Activated gamma-delta T cell (primary cell): ENCODE measurements around the gene LGALS7B.
"Not testable (repeated sequence)": the region's sequence is repeated elsewhere in the genome, so short reads cannot be mapped to it uniquely, and the experiment has no call there.

ENCODE experiments used
- DNase-seq: peaks from one replicate; lab custom pipeline; 2025; lab: John Stamatoyannopoulos, UW

Gene LGALS7B

DNA sequence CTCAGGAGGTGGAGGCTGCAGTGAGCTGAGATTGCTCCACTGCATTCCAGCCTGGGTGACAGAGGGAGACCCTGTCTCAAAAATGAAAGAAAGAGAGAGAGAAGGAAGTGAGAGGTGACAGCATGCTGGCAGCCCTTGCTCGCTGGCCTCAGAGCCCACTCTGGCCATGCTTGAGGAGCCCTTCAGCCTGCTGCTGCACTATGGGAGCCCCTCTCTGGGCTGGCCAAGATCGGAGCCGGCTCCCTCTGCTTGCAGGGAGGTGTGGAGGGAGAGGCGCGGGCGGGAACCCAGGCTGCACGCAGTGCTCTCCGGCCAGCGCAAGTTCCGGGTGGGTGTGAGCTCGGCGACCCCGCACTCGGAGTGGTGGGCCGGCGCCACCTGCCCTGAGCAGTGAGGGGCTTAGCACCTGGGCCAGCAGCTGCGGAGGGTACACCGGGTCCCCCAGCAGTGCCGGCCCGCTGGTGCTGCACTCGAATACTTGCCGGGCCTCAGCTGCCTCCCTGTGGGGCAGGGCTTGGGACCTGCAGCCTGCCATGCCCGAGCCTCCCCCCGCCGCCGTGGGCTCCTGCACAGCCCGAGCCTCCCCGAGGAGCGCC is 32.3 kb downstream of the LGALS7B start:
- DNase-seq = not testable (repeated sequence)

GRCh38 chr19:38825936-38826335 is 36.9 kb downstream of the LGALS7B start:
- DNase-seq = not testable (repeated sequence)

DNA sequence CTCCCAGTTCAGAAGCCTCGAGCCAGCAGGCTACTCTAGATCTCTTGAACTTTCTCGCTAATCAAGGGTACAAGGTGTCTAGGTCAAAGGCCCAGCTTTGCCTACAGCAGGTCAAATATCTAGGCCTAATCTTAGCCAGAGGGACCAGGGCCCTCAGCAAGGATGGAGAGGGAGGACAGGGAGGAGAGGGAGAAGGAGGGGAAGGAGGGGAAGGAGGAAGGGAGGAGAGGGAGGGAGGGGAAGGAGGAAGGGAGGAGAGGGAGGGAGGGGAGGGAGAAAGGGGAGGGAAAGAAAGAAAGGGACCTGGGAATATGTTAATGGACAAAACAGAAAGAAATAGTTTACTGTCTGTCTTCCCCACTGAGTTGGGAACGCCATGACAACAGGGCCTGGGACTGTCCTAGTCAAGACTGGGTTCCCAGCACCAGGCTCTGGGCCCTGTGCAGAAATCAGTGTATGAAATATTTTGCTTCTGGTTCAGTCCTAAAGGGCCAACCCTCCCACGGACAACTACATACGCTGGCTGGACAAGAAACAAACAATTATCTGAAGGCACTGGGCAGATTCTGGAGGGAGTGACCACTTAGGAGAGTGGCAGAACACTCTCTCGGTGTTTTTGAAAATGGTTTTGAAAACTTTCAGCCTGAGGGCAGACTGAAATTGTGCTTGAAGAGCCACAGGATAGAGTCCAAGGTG is 38.0 kb downstream of the LGALS7B start:
- DNase-seq = no peak

DNA sequence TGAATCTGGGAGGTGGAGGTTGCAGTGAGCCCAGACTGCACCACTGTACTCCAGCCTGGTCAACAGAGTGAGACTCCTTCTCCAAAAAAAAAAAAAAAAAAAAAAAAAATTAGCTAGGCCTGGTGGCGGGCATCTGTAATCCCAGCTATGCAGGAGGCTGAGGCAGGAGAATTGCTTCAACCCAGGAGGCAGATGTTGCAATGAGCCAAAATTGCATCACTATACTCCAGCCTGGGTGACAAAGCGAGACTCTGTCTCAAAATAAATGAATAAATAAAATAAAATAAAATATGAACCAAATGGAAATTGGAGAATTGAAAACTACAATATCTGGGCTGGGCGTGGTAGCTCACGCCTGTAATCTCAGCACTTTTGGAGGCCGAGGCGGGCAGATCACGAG is 40.2 kb downstream of the LGALS7B start:
- DNase-seq = not testable (repeated sequence)

GRCh38 chr19:38830039-38830733 is 41.2 kb downstream of the LGALS7B start:
- DNase-seq = no peak

DNA sequence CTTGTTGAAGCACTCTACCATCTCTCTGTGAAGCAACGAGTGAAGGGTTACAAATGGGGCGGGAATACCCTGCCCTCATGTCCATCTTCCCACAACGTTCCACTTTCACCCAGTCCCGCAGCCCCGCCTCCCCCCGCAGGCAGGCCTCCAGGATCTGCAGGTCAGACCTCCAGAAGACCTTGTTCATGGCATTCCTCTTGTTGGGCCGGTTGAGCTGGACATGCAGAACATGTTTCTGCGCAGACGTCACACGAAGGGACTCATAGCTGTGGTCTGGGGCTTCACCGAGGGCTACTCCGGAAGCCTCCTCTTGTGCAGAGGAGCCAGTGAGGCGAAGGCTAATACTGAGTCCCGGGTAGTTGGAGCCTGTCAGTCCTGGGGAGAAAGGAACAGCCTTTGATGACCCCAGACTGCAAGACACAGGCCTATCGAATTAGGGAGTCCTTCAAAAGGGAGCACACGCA is 42.2 kb downstream of the LGALS7B start:
- DNase-seq = no peak

DNA sequence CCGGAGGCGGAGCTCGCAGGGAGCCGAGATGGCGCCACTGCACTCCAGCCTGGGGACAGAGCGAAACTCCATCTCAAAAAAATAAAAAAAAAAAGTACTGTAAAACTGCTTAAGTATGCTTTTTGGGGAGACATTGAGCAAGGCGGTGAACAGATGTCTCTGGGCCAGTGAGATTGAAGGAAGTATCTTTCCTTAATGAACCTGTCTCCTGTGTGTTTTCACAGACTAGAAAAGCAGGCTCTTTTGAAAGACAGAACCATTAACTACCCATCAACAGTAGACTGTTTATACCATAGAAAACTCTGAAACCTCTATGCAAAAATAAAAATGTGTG is 44.1 kb downstream of the LGALS7B start:
- no peak for DNase-seq

- DNase-seq = no peak
Measured at GRCh38 chr19:38834104-38834490, 45.1 kb downstream of the LGALS7B start.

GRCh38 chr19:38834590-38834989 is 45.6 kb downstream of the LGALS7B start:
- no peak for DNase-seq

DNA sequence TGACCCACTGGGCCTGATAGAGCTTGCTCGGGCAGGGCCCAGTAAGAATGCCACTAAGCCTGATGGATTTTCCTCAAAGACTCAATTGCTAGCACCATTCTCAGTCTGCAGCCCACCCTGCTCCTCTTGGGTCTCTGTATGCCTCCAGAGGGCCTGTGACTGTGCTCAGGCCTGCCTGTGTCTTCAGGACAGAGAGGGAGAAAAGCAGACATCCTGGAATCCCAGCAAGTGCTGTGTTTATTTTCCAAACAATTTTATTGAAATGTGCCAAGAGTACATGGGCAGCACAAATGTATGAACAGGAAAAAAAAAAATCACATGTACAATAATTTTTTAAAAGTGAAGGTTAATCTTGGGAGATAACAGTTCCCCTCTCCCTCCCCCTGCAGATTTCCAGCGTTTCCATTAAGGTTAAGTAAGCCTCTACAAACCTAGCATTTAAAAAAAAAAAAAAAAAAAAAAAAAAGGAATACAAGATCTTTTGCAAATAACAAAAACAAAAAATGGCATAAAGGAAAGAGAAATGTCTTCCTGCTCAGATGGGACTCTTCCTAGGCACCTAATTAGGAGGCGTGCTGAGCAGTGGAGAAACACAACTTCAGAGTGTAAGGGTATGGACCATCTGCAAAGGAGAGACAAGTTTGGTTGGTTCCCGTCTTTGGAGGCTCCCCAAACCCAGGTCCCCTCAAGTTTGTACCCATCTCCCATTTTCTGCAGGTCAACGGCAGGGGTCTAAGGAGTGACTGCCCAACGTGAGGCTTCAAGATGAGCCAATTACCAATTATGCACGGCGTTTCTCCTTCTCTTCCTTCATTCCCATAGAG is 47.4 kb downstream of the LGALS7B start:
- no peak for DNase-seq

- no peak for DNase-seq
Measured at GRCh38 chr19:38836983-38837626, 48.1 kb downstream of the LGALS7B start.

DNA sequence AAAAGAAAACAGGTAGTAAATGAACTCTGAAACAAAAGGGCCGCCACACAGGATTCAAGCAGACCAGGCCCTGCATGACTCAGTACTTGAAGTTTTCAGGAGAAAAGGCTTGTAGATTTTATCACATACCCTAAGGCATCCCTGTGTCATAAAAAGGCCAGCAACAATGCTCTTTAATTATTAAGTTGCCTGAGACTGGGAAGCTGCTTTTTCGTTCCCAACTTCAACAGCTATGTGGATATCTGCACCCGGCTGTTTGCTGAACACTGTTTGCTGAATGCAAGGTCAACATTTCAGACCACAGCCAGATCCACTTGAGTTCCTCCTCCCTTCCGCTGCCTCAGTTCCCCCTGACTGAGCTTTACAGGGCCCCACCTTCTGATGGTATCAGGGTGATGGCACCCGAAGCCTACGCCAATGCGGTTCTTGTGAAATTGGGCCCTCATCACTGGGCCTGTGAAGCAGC is 48.7 kb downstream of the LGALS7B start:
- DNase-seq = no peak

GRCh38 chr19:38838208-38838985 is 49.4 kb downstream of the LGALS7B start:
- no peak for DNase-seq

DNA sequence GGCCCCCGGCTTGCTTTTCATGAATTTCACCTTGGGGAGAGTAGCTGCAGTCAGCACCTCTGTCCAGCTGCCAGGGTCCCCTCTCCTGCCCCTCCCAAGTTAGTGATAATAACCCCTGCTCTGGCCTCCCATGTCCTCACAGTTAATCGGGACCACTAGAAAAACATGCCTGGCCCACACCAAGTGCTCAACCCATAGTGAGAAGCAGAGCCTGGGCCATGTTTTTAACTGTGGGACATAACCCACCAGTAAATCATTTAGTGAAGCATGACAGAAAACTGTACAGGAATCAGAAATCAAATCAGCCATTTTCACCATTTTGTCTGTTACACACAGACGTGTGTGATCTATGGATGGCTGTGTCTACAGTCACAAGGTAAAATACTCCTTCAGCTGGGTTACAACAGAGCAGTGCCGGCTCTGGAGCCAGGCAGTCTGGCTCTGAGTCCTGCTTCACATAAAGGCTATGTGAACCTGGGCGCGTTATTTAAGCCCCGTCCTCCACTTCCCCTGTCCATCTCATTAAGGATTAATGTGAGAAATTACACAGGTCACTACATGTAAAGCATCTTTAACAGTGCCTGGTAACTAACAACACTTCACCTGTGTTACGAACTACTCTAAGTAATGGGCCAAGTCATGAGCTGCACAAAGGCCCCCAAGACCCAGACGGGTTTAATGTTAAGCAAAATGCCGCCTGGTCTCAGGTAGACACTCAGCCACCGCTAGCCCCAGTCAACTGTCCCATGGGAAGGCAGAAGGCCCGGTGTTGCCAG is 50.2 kb downstream of the LGALS7B start:
- DNase-seq = no peak

DNA sequence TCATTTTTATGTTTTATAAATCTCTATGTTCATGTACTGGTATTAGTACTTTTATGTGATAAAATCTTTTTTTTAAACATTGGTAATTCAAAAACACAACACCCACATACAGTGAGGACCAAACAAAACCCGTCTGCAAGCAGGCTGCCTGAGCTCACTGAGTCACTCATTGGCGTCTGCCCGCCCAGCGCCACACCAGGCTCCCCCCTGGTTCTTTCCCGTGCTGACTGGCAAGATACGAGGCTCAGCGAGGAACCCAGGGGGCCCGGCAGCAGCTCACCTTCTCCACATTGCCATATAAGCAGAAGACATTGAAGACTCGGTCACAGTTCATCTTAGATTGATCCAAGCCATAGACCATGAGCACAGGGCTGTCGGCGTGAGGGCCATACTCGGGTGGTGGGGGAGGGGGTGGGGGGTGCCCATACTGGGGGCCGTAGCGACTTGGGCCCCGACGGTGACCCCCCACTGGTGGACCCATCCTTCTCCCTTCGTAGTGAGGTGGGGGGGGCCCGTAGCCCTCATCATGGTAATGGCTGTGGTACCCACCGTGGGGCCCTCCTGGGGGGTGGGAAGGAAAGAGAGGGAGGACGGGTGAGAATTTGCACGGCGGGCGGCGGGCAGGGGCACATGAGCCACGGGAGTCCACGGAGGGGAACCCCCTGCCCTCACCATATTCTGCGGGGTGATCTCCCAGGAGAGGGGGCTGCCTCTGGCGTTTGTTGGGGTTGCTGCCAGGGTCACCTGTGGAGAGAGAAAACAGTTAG is 51.0 kb downstream of the LGALS7B start:
- DNase-seq = no peak

DNA sequence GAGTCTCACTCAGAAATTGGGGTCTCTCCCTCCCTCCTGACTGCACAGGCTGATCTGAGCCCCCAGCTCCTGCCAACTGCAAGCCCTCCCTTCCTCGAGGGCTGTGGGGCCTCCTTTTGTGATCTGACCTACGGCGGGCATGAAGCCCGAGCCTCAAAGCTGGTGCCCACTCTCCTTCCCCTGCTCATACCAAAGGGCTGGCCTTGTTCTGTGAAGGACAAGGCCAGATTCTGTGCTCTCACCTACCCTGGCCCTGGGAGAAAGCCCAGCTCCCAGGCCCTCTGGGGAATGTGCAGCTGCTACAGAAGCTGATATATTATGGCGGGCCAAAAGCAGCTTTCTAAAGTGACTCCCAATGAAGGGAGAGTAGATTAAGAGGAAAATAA is 51.6 kb downstream of the LGALS7B start:
- DNase-seq = no peak
